Thyroid gland (tissue), 4 donors: ENCODE measurements around the gene PPAT. TPM values are rescaled to one million over a fixed set of nuclear protein-coding genes. Genes with fewer than 3 reads are reported as not detected.

Source experiments
- DNase-seq, 2 donors: peaks; one replicate each; pipeline ENCODE4 v3.0.0-alpha.2; 2019
- H3K27ac ChIP-seq, 3 donors: fragments of 200-600 bp; sonication (generic); 1 replicate in 2 of 3; 2 replicates in 1 of 3; pipeline ENCODE4 v1.5.1; 2016 to 2019; ENCODE audit warnings: mild to moderate bottlenecking in 1 of 3, moderate library complexity in 1 of 3
- H3K27me3 ChIP-seq: fragments of 200-600 bp; sonication (generic); one replicate; pipeline ENCODE4 v1.5.1; 2019
- H3K36me3 ChIP-seq, 2 donors: fragments of 200-600 bp; sonication (generic); one replicate each; pipeline ENCODE4 v1.5.1; 2016 to 2019
- H3K4me1 ChIP-seq, 2 donors: fragments of 200-600 bp; sonication (generic); one replicate each; pipeline ENCODE4 v1.5.1; 2017 to 2019
- H3K4me3 ChIP-seq, 3 donors: fragments of 200-600 bp; sonication (generic); replicated peaks in 1 of 3; 1 replicate in 2 of 3; 2 replicates in 1 of 3; pipeline ENCODE4 v1.5.1; 2016; ENCODE audit warnings: mild to moderate bottlenecking in 1 of 3
- H3K9me3 ChIP-seq: fragments of 200-600 bp; sonication (generic); one replicate; pipeline ENCODE4 v1.5.1; 2017
- CTCF ChIP-seq, 6 experiments: fragments of 200-600 bp in 3 of 6; fragments of 450-650 bp in 3 of 6; sonication (generic) in 3 of 6; IDR thresholded peaks; one replicate each; pipeline ENCODE4 v1.5.1; 2016 to 2019; ENCODE audit warnings: antibody characterized with exemption in 6 of 6, mild to moderate bottlenecking in 2 of 6, inconsistent platforms in 1 of 6, moderate library complexity in 1 of 6
- POLR2A ChIP-seq, 2 donors: fragments of 450-650 bp; IDR thresholded peaks; one replicate each; pipeline ENCODE4 v1.6.1; 2017; ENCODE audit warnings: antibody characterized with exemption in 2 of 2, mild to moderate bottlenecking in 2 of 2, moderate library complexity in 1 of 2
- WGBS, 2 donors: methylation state at CpG; one replicate each; pipeline ENCODE4 v1.1.5; 2017; 5-methylcytosine and 5-hydroxymethylcytosine counted together
- intact Hi-C: fragments of 100-400 bp; cut with DNase I; formaldehyde crosslinking; loops from one replicate; pipeline ENCODE4 v1.15.1; 2023
- total RNA-seq, 4 donors: library from RNA; depleted of rRNA; stranded (reverse); fragments of >200 nt; gene quantifications; one replicate each; pipeline ENCODE4 v1.2.3, GENCODE V29; 2016

PPAT gene
- total RNA-seq, 4 donors from 2014 or later: 3.1 to 6.1 (median 4.7) TPM

GRCh38 chr4:56406151-56406550, 29.3 kb downstream of the PPAT start:
- intact Hi-C loops: no loop called here
- Histone ChIP-seq H3K36me3 (no peaks in the 10 kb centered on the region), H3K9me3 (no peaks in the 10 kb centered on the region), H3K4me3 (no peak overlapping the region), H3K4me1 (peaks cover 0 to 11% of the 10 kb centered on the region in 2 donors), H3K27me3 (no peaks in the 10 kb centered on the region), H3K27ac (no peak overlapping the region)
- no peak for DNase-seq
- no peak for TF ChIP-seq CTCF (IDR thresholded peaks at IDR 0.05)
- TF ChIP-seq POLR2A (IDR thresholded peaks at IDR 0.05): no peak
- 95 to 96% methylated on average over 4 of the region's 4 CpGs for WGBS, 2 donors

DNA sequence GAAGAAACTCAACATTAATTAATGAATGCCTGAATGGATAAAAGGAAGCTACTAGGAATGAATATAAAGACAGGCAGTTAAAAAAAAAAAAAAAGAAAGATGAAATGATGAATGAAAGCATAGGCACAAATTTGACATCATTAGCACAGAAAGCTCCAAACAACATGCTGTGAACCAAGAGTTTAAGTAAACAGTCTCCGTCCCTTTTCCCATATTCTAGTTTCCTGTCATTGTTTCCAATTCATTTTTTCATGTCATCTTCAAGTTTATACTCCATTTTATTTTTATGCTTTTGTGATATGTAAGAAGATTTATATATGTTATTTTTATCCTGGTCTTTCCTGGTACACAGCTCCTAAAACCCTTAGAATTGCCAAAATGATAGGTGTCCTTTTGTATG, 30.4 kb downstream of the PPAT start:
- intact Hi-C loops: no loop called here
- Histone ChIP-seq H3K27me3 (no peaks in the 10 kb centered on the region), H3K4me1 (peaks cover 0 to 5% of the 10 kb centered on the region in 2 donors), H3K9me3 (no peaks in the 10 kb centered on the region), H3K27ac (no peak overlapping the region), H3K4me3 (no peak overlapping the region), H3K36me3 (no peaks in the 10 kb centered on the region)
- DNase-seq: no peak
- TF ChIP-seq POLR2A (IDR thresholded peaks at IDR 0.05) (no peak), CTCF (IDR thresholded peaks at IDR 0.05) (no peak)
- 78 to 84% methylated on average over 1 of the region's 1 CpG for WGBS, 2 donors

- TF ChIP-seq POLR2A (IDR thresholded peaks at IDR 0.05): no peak
- no peak for TF ChIP-seq CTCF (IDR thresholded peaks at IDR 0.05)
- intact Hi-C loops: no loop called here
- no peaks in the 10 kb centered on the region for H3K27me3 ChIP-seq
Measured at GRCh38 chr4:56400560-56400959, 34.9 kb downstream of the PPAT start.

GRCh38 chr4:56391270-56391669, 44.1 kb downstream of the PPAT start:
- no peak overlapping the region for H3K4me3 ChIP-seq
- peaks cover 9 to 12% of the 10 kb centered on the region in 2 donors for H3K4me1 ChIP-seq
- TF ChIP-seq CTCF (IDR thresholded peaks at IDR 0.05) (no peak), POLR2A (IDR thresholded peaks at IDR 0.05) (no peak)
- H3K27me3 ChIP-seq: no peaks in the 10 kb centered on the region
- intact Hi-C loops: no loop called here
- DNase-seq: no peak
- 94 to 98% methylated on average over 8 of the region's 8 CpGs for WGBS, 2 donors
- no peaks in the 10 kb centered on the region for H3K36me3 ChIP-seq
- no peaks in the 10 kb centered on the region for H3K9me3 ChIP-seq
- no peak overlapping the region for H3K27ac ChIP-seq

More at GRCh38 chr4:56400560-56400959, 34.9 kb downstream of the PPAT start:
- Histone ChIP-seq H3K27ac (no peak overlapping the region), H3K4me1 (no peaks in the 10 kb centered on the region), H3K9me3 (no peaks in the 10 kb centered on the region), H3K36me3 (peaks cover 0 to 6% of the 10 kb centered on the region in 2 donors), H3K4me3 (no peak overlapping the region)
- no peak for DNase-seq
- WGBS, 2 donors: 78 to 82% methylated on average over 6 of the region's 6 CpGs

- Histone ChIP-seq H3K36me3 (no peaks in the 10 kb centered on the region), H3K9me3 (no peaks in the 10 kb centered on the region), H3K4me1 (peaks cover 9 to 12% of the 10 kb centered on the region in 2 donors), H3K27ac (no peak overlapping the region), H3K27me3 (no peaks in the 10 kb centered on the region), H3K4me3 (no peak overlapping the region)
- no peak for DNase-seq
- TF ChIP-seq POLR2A (IDR thresholded peaks at IDR 0.05) (no peak), CTCF (IDR thresholded peaks at IDR 0.05) (no peak)
- intact Hi-C loops: no loop called here
- 30 to 40% methylated on average over 1 of the region's 1 CpG for WGBS, 2 donors
Measured at GRCh38 chr4:56389558-56389957, 45.9 kb downstream of the PPAT start.
